H9 (cell line): ENCODE measurements around the gene LPCAT2. TPM values are rescaled to one million over a fixed set of nuclear protein-coding genes. Genes with fewer than 3 reads are reported as not detected.

Experiments
- DNase-seq: peaks from one replicate; pipeline ENCODE4 v3.0.0-alpha.2; 2017
- H2AFZ ChIP-seq: one replicate; pipeline ENCODE4 v1.6.1; 2013; ENCODE audit warnings: mild to moderate bottlenecking, low read length, control low read depth, moderate library complexity
- H2AK5ac ChIP-seq: 2 replicates; pipeline ENCODE4 v1.6.1; 2013; ENCODE audit warnings: low read length, control low read depth, mixed read lengths; ENCODE audit not compliant: insufficient read length
- H2BK120ac ChIP-seq: one replicate; pipeline ENCODE4 v1.6.1; 2013; ENCODE audit warnings: low read depth, mild to moderate bottlenecking, low read length, control low read depth, inconsistent platforms; ENCODE audit not compliant: poor library complexity, severe bottlenecking
- H2BK12ac ChIP-seq: 2 replicates; pipeline ENCODE4 v1.6.1; 2013; ENCODE audit warnings: low read length, control low read depth, mixed read lengths, low read depth; ENCODE audit not compliant: insufficient read length
- H2BK15ac ChIP-seq: 2 replicates; pipeline ENCODE4 v1.6.1; 2013; ENCODE audit warnings: low read depth, low read length, control low read depth
- H2BK20ac ChIP-seq: one replicate; pipeline ENCODE4 v1.6.1; 2013; ENCODE audit warnings: low read depth, mild to moderate bottlenecking, low read length, control low read depth, inconsistent platforms; ENCODE audit not compliant: poor library complexity, severe bottlenecking
- H2BK5ac ChIP-seq: 2 replicates; pipeline ENCODE4 v1.6.1; 2013; ENCODE audit warnings: low read length, control low read depth, mixed read lengths; ENCODE audit not compliant: insufficient read length
- H3K14ac ChIP-seq: 2 replicates; pipeline ENCODE4 v1.6.1; 2013; ENCODE audit warnings: low read length, control low read depth; ENCODE audit not compliant: insufficient read depth
- H3K18ac ChIP-seq: 2 replicates; pipeline ENCODE4 v1.6.1; 2013; ENCODE audit warnings: low read depth, mild to moderate bottlenecking, mixed read lengths, low read length, control low read depth; ENCODE audit not compliant: insufficient read length
- H3K23ac ChIP-seq: 2 replicates; pipeline ENCODE4 v1.6.1; 2013; ENCODE audit warnings: low read length, control low read depth, mixed read lengths, low read depth; ENCODE audit not compliant: insufficient read length
- H3K23me2 ChIP-seq: 2 replicates; pipeline ENCODE4 v1.6.1; 2013; ENCODE audit warnings: low read depth, mild to moderate bottlenecking, mixed read lengths, low read length, control low read depth; ENCODE audit not compliant: insufficient read length, poor library complexity, severe bottlenecking
- H3K27ac ChIP-seq: 2 replicates; pipeline ENCODE4 v1.5.1; 2013; ENCODE audit warnings: low read length, control low read depth, mixed read lengths, low read depth; ENCODE audit not compliant: insufficient read length
- H3K27me3 ChIP-seq: 2 replicates; pipeline ENCODE4 v1.6.1; 2013; ENCODE audit warnings: low read length, control low read depth, inconsistent platforms; ENCODE audit not compliant: insufficient read depth
- H3K4ac ChIP-seq: 2 replicates; pipeline ENCODE4 v1.6.1; 2013; ENCODE audit warnings: low read depth, mild to moderate bottlenecking, control low read depth, inconsistent platforms, low read length, moderate library complexity
- H3K4me1 ChIP-seq: 2 replicates; pipeline ENCODE4 v1.6.1; 2013; ENCODE audit warnings: low read length, control low read depth, inconsistent platforms; ENCODE audit not compliant: insufficient read depth
- H3K4me2 ChIP-seq: 2 replicates; pipeline ENCODE4 v1.6.1; 2013; ENCODE audit warnings: low read length, control low read depth, mixed read lengths; ENCODE audit not compliant: insufficient read length, insufficient read depth
- H3K56ac ChIP-seq: 2 replicates; pipeline ENCODE4 v1.6.1; 2013; ENCODE audit warnings: low read depth, mild to moderate bottlenecking, mixed read lengths, low read length, control low read depth; ENCODE audit not compliant: insufficient read length
- H3K79me1 ChIP-seq: 2 replicates; pipeline ENCODE4 v1.6.1; 2013; ENCODE audit warnings: low read depth, mild to moderate bottlenecking, moderate library complexity, low read length, control low read depth, inconsistent platforms; ENCODE audit not compliant: insufficient read depth, poor library complexity, severe bottlenecking
- H3K79me2 ChIP-seq: 2 replicates; pipeline ENCODE4 v1.6.1; 2013; ENCODE audit warnings: low read length, control low read depth, inconsistent platforms; ENCODE audit not compliant: insufficient read depth
- H3K9ac ChIP-seq: 2 replicates; pipeline ENCODE4 v1.6.1; 2013; ENCODE audit warnings: low read length, control low read depth, mixed read lengths; ENCODE audit not compliant: insufficient read length; ENCODE audit errors: extremely low read depth
- H3K9me3 ChIP-seq: one replicate; pipeline ENCODE4 v1.6.1; 2013; ENCODE audit warnings: low read depth, low read length, inconsistent platforms; ENCODE audit not compliant: control insufficient read depth
- H3T11ph ChIP-seq: one replicate; pipeline ENCODE4 v1.6.1; 2013; ENCODE audit warnings: mild to moderate bottlenecking, low read length, control low read depth, inconsistent platforms
- H4K20me1 ChIP-seq: one replicate; pipeline ENCODE4 v1.6.1; 2013; ENCODE audit not compliant: control insufficient read depth, insufficient read length, insufficient read depth
- H4K5ac ChIP-seq: 2 replicates; pipeline ENCODE4 v1.6.1; 2013; ENCODE audit warnings: low read depth, mild to moderate bottlenecking, mixed read lengths, low read length, control low read depth; ENCODE audit not compliant: insufficient read length
- H4K8ac ChIP-seq: replicated peaks from 2 replicates; pipeline ENCODE4 v1.6.1; 2013; ENCODE audit warnings: low read length, control low read depth, mixed read lengths, low read depth; ENCODE audit not compliant: insufficient read length
- H4K91ac ChIP-seq: 2 replicates; pipeline ENCODE4 v1.6.1; 2013; ENCODE audit warnings: low read depth, mild to moderate bottlenecking, moderate library complexity, mixed read lengths, low read length, control low read depth; ENCODE audit not compliant: insufficient read length
- H3K27ac Mint-ChIP-seq, 3 experiments: 2 replicates in 2 of 3; 3 replicates in 1 of 3; pipeline ENCODE4 v1.8.0; 2020 to 2021; ENCODE audit warnings: mixed read lengths in 3 of 3, mild to moderate bottlenecking in 1 of 3, moderate library complexity in 1 of 3
- H3K27me3 Mint-ChIP-seq: 2 replicates; pipeline ENCODE4 v1.8.0; 2021; ENCODE audit warnings: low read depth, mild to moderate bottlenecking, moderate library complexity, mixed read lengths
- H3K36me3 Mint-ChIP-seq, 3 experiments: 2 replicates in 2 of 3; 3 replicates in 1 of 3; pipeline ENCODE4 v1.8.0; 2020 to 2021; ENCODE audit warnings: low read depth in 3 of 3, mixed read lengths in 3 of 3; ENCODE audit not compliant: insufficient read depth in 1 of 3
- H3K4me1 Mint-ChIP-seq, 2 experiments: 2 replicates each; pipeline ENCODE4 v1.8.0; 2020; ENCODE audit warnings: mixed read lengths in 2 of 2
- H3K4me3 Mint-ChIP-seq, 2 experiments: 2 replicates in 1 of 2; 3 replicates in 1 of 2; pipeline ENCODE4 v1.8.0; 2020 to 2021; ENCODE audit warnings: mild to moderate bottlenecking in 2 of 2, mixed read lengths in 2 of 2, moderate library complexity in 1 of 2
- H3K9me3 Mint-ChIP-seq, 2 experiments: 2 replicates in 1 of 2; 3 replicates in 1 of 2; pipeline ENCODE4 v1.8.0; 2020; ENCODE audit warnings: mild to moderate bottlenecking in 2 of 2, mixed read lengths in 2 of 2, moderate library complexity in 1 of 2
- CTCF ChIP-seq: fragments of 200-600 bp; sonication (generic); conservative IDR thresholded peaks from 3 replicates; pipeline ENCODE4 v1.8.0; 2021; ENCODE audit warnings: antibody characterized with exemption, mild to moderate bottlenecking
- WGBS: extraction: QIAGEN DNeasy Blood & Tissue Kit; methylation state at CpG from one replicate; pipeline ENCODE4 v1.1.7; 2013; ENCODE audit warnings: missing lambda C conversion rate, low lambda C conversion rate, mixed read lengths; ENCODE audit not compliant: insufficient read length; ENCODE audit errors: extremely low coverage; 5-methylcytosine and 5-hydroxymethylcytosine counted together
- total RNA-seq: library from RNA; stranded (reverse); gene quantifications from 2 replicates; pipeline ENCODE4 v1.2.1, GENCODE V29; 2021

Gene LPCAT2
- total RNA-seq, 1 experiment from 2014 or later: 2.8 TPM

GRCh38 chr16:55466209-55466608 is 42.7 kb upstream of the LPCAT2 start:
- WGBS: no CpG with 5 or more reads among the region's 4 CpGs
- Histone ChIP-seq H3K4ac (no peak overlapping the region), H3K79me2 (no peaks in the 10 kb centered on the region), H2BK12ac (no peak overlapping the region), H4K20me1 (no peaks in the 10 kb centered on the region), H3T11ph (no peak overlapping the region), H3K9me3 (no peaks in the 10 kb centered on the region), H4K91ac (no peak overlapping the region), H3K27me3 (no peaks in the 10 kb centered on the region; the same call in 1 of the 2 replicates), H2BK120ac (no peak overlapping the region), H3K18ac (no peak overlapping the region), H3K23ac (no peak overlapping the region), H2AFZ (no peak overlapping the region), H2BK15ac (no peak overlapping the region), H3K14ac (no peak overlapping the region), H2BK5ac (no peak overlapping the region), H4K5ac (no peak overlapping the region), H4K8ac (no peak overlapping the region), H3K9ac (no peak overlapping the region), H2BK20ac (no peak overlapping the region), H3K56ac (no peak overlapping the region), H3K4me1 (no peaks in the 10 kb centered on the region; the same call in 1 of the 2 replicates), H3K79me1 (no peaks in the 10 kb centered on the region), H2AK5ac (no peak overlapping the region), H3K23me2 (no peaks in the 10 kb centered on the region), H3K27ac (no peak overlapping the region), H3K4me2 (no peak overlapping the region)
- Mint-ChIP-seq H3K27ac (no peak overlapping the region; a peak in 1 of 7 replicates), H3K36me3 (no peaks in the 10 kb centered on the region; a peak in 1 of 7 replicates), H3K27me3 (peaks cover 53% of the 10 kb centered on the region), H3K4me1 (peaks cover 10 to 21% of the 10 kb centered on the region in 2 experiments), H3K9me3 (no peaks in the 10 kb centered on the region; a peak in 1 of 5 replicates), H3K4me3 (no peak overlapping the region)
- TF ChIP-seq CTCF: no peak
- DNase-seq: no peak
